ENCODE measurements around the gene PLCXD1.

DNA sequence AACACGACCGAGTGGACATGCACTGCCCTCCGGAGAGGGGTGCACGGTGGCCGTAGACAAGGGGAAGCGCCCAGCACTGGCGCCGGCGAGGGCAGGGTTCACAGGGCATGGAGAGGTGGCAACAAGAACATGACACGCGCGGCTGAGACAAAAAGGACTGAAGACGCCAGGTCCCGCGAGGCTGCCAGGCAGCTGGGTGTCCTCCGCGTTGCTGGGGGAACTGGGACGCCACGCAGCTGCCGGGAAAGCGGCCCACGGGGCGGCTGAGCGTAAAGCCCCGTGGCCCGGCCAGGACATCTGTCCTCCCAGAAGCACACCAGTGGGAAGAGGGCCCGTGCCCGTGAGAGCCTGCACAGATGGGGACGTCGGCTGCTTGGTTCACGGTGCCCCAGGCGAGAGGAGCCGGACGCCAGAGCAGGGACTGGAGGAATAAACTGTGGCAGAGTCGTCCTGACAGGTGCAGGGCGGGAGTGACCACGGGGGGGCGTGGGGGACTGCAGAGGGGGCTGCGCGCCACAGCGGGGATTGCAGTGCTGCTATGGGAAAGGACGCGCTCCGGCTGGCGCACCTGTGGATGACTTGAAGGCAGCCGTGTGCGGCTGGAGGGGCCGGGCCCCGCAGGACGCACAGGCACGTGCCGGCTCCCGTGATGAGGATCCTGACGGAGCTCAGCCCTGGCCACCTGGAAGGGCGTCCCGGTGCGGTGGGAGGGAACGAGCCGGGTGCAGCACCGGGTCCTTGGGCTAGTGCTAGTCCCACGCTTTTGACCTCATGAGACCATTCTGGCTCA is 69.5 kb downstream of the PLCXD1 start:
- TF ChIP-seq EGR1 (IDR thresholded peaks at IDR 0.05) (no peak), YY1 (IDR thresholded peaks at IDR 0.05; ENCODE audit: low read depth) (no peak), CREB1 (IDR thresholded peaks at IDR 0.05; ENCODE audit: low read depth) (no peak), TAF1 (IDR thresholded peaks at IDR 0.05; ENCODE audit: low read depth) (no peak), RAD21 (IDR thresholded peaks at IDR 0.05; ENCODE audit: low read depth) (no peak), TEAD4 (IDR thresholded peaks at IDR 0.05) (no peak)
- TF ChIP-seq, protein P1, sequence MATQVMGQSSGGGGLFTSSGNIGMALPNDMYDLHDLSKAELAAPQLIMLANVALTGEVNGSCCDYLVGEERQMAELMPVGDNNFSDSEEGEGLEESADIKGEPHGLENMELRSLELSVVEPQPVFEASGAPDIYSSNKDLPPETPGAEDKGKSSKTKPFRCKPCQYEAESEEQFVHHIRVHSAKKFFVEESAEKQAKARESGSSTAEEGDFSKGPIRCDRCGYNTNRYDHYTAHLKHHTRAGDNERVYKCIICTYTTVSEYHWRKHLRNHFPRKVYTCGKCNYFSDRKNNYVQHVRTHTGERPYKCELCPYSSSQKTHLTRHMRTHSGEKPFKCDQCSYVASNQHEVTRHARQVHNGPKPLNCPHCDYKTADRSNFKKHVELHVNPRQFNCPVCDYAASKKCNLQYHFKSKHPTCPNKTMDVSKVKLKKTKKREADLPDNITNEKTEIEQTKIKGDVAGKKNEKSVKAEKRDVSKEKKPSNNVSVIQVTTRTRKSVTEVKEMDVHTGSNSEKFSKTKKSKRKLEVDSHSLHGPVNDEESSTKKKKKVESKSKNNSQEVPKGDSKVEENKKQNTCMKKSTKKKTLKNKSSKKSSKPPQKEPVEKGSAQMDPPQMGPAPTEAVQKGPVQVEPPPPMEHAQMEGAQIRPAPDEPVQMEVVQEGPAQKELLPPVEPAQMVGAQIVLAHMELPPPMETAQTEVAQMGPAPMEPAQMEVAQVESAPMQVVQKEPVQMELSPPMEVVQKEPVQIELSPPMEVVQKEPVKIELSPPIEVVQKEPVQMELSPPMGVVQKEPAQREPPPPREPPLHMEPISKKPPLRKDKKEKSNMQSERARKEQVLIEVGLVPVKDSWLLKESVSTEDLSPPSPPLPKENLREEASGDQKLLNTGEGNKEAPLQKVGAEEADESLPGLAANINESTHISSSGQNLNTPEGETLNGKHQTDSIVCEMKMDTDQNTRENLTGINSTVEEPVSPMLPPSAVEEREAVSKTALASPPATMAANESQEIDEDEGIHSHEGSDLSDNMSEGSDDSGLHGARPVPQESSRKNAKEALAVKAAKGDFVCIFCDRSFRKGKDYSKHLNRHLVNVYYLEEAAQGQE (IDR thresholded peaks at IDR 0.05; ENCODE audit: low read depth), result no peak
- TF ChIP-seq, protein P2, sequence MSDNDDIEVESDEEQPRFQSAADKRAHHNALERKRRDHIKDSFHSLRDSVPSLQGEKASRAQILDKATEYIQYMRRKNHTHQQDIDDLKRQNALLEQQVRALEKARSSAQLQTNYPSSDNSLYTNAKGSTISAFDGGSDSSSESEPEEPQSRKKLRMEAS (IDR thresholded peaks at IDR 0.05), result no peak
